GM23338 (cell line): ENCODE data around the gene NOP56. TPM values are rescaled to one million over a fixed set of nuclear protein-coding genes. Genes with fewer than 3 reads are reported as not detected.

Experiments used
- ATAC-seq: fragments of 200-7000 bp; cut with Tn5 transposase; 3 replicates; pipeline ENCODE4 v1.9.1; 2020
- DNase-seq: peaks from one replicate; pipeline ENCODE4 v3.0.0-alpha.2; 2015; ENCODE audit warnings: low spot score
- H2AFZ ChIP-seq: fragments of 200-600 bp; sonication (generic); 2 replicates; pipeline ENCODE4 v1.8.0; 2016; ENCODE audit warnings: antibody characterized with exemption, mild to moderate bottlenecking, moderate library complexity
- H3F3A ChIP-seq: fragments of 200-600 bp; sonication (generic); replicated peaks from 2 replicates; pipeline ENCODE4 v1.8.0; 2017; ENCODE audit warnings: antibody characterized with exemption, mixed run types, low read depth
- H3K27ac ChIP-seq: fragments of 200-600 bp; sonication (generic); 2 replicates; pipeline ENCODE4 v1.6.1; 2016; ENCODE audit warnings: low read depth
- H3K27me3 ChIP-seq: fragments of 200-600 bp; sonication (generic); 2 replicates; pipeline ENCODE4 v1.8.0; 2016; ENCODE audit warnings: mild to moderate bottlenecking, mixed run types, moderate library complexity; ENCODE audit not compliant: insufficient read depth
- H3K36me3 ChIP-seq: fragments of 200-600 bp; sonication (generic); 2 replicates; pipeline ENCODE4 v1.8.0; 2016; ENCODE audit warnings: mild to moderate bottlenecking; ENCODE audit not compliant: insufficient read depth
- H3K4me1 ChIP-seq: fragments of 200-600 bp; sonication (generic); 2 replicates; pipeline ENCODE4 v1.8.0; 2016; ENCODE audit warnings: mild to moderate bottlenecking, moderate library complexity; ENCODE audit not compliant: insufficient read depth
- H3K4me2 ChIP-seq: fragments of 200-600 bp; sonication (generic); 2 replicates; pipeline ENCODE4 v1.7.1; 2017; ENCODE audit warnings: mixed run types
- H3K4me3 ChIP-seq: fragments of 200-600 bp; sonication (generic); 2 replicates; pipeline ENCODE4 v1.6.1; 2016; ENCODE audit warnings: mixed run types
- H3K79me2 ChIP-seq: fragments of 200-600 bp; sonication (generic); replicated peaks from 2 replicates; pipeline ENCODE4 v1.8.0; 2017; ENCODE audit warnings: mild to moderate bottlenecking; ENCODE audit not compliant: insufficient read depth
- H3K9me2 ChIP-seq: fragments of 200-600 bp; sonication (generic); 2 replicates; pipeline ENCODE4 v1.8.0; 2017; ENCODE audit not compliant: insufficient read depth
- H4K20me1 ChIP-seq: fragments of 200-600 bp; sonication (generic); replicated peaks from 2 replicates; pipeline ENCODE4 v1.8.0; 2017; ENCODE audit warnings: mild to moderate bottlenecking; ENCODE audit not compliant: insufficient read depth
- H3K27ac Mint-ChIP-seq: 2 replicates; pipeline ENCODE4 v1.8.0; 2020; ENCODE audit warnings: inconsistent platforms, mild to moderate bottlenecking, moderate library complexity, mixed read lengths
- H3K27me3 Mint-ChIP-seq: 3 replicates; pipeline ENCODE4 v1.8.0; 2022; ENCODE audit warnings: low read depth, mild to moderate bottlenecking, moderate library complexity, mixed read lengths, inconsistent platforms; ENCODE audit not compliant: insufficient read depth, poor library complexity
- H3K36me3 Mint-ChIP-seq: 3 replicates; pipeline ENCODE4 v1.8.0; 2021; ENCODE audit warnings: low read depth, mild to moderate bottlenecking, inconsistent platforms, moderate library complexity, mixed read lengths
- H3K4me1 Mint-ChIP-seq: 3 replicates; pipeline ENCODE4 v1.8.0; 2020; ENCODE audit warnings: mild to moderate bottlenecking, inconsistent platforms, mixed read lengths
- H3K4me3 Mint-ChIP-seq: 3 replicates; pipeline ENCODE4 v1.8.0; 2021; ENCODE audit warnings: moderate library complexity, mild to moderate bottlenecking, inconsistent platforms, mixed read lengths
- H3K9me3 Mint-ChIP-seq: 3 replicates; pipeline ENCODE4 v1.8.0; 2020; ENCODE audit warnings: moderate library complexity, mild to moderate bottlenecking, inconsistent platforms, mixed read lengths
- CREB1 ChIP-seq: fragments of 250-450 bp; sonication (Bioruptor Pico); IDR thresholded peaks from 2 replicates; pipeline ENCODE4 v1.5.0; 2020; ENCODE audit warnings: low read depth, mild to moderate bottlenecking, moderate library complexity
- CTCF ChIP-seq, 2 experiments: fragments of 200-600 bp in 1 of 2; sonication (generic) in 1 of 2; conservative IDR thresholded peaks; 2 replicates each; pipeline versions ENCODE4 v1.5.1 to v1.6.1; 2016 to 2017; ENCODE audit warnings: antibody characterized with exemption in 2 of 2, low read depth in 2 of 2, mild to moderate bottlenecking in 2 of 2, moderate library complexity in 1 of 2
- ETS1 ChIP-seq: IDR thresholded peaks from 2 replicates; pipeline ENCODE4 v1.6.1; 2016; ENCODE audit warnings: antibody characterized with exemption
- EZH2 ChIP-seq: fragments of 200-600 bp; sonication (generic); IDR thresholded peaks from one replicate; pipeline ENCODE4 v1.8.0; 2017; ENCODE audit warnings: antibody characterized with exemption, mild to moderate bottlenecking, low read depth; ENCODE audit not compliant: unreplicated experiment
- EZH2phosphoT487 ChIP-seq: fragments of 200-600 bp; sonication (generic); IDR thresholded peaks from one replicate; pipeline ENCODE4 v1.8.1; 2018; ENCODE audit warnings: antibody characterized with exemption; ENCODE audit not compliant: unreplicated experiment
- NANOG ChIP-seq: IDR thresholded peaks from 2 replicates; pipeline ENCODE4 v1.6.1; 2016; ENCODE audit warnings: antibody characterized with exemption, borderline replicate concordance
- STAT1 ChIP-seq: IDR thresholded peaks from one replicate; pipeline ENCODE4 v1.6.1; 2016; ENCODE audit warnings: antibody characterized with exemption; ENCODE audit not compliant: unreplicated experiment
- ZNF331 ChIP-seq: fragments of 250-450 bp; sonication (Bioruptor Pico); IDR thresholded peaks from 2 replicates; pipeline ENCODE4 v1.5.0; 2020; ENCODE audit warnings: low read depth, mild to moderate bottlenecking, moderate library complexity
- ZNF462 ChIP-seq: fragments of 250-450 bp; sonication (Bioruptor Pico); IDR thresholded peaks from 2 replicates; pipeline ENCODE4 v1.5.0; 2020; ENCODE audit warnings: mild to moderate bottlenecking, moderate library complexity
- polyA plus RNA-seq: library from polyadenylated mRNA; unstranded; fragments of >200 nt; fragmentation: Nextera tagmentation; extraction: Ambion mirVana; gene quantifications from 2 replicates; pipeline ENCODE4 v1.2.1, GENCODE V29; 2016
- total RNA-seq: library from RNA; depleted of rRNA; stranded (reverse); fragments of >200 nt; shearing (Covaris generic); gene quantifications from 2 replicates; pipeline ENCODE4 v1.2.3, GENCODE V29; 2014

The NOP56 gene
- total and polyA plus RNA-seq, 2 experiments from 2014 or later, result 447 to 576 TPM

GRCh38 chr20:2640899-2641298, 11.5 kb upstream of the NOP56 start:
- no peak overlapping the region for H3K4me3 ChIP-seq
- no peaks in the 10 kb centered on the region for H3K4me1 ChIP-seq
- peaks cover 4% of the 10 kb centered on the region for H3K27me3 Mint-ChIP-seq
- H3K27me3 ChIP-seq, result no peaks in the 10 kb centered on the region
- no peaks in the 10 kb centered on the region for H3F3A ChIP-seq
- H3K27ac ChIP-seq, result no peak overlapping the region
- no peaks in the 10 kb centered on the region for H4K20me1 ChIP-seq
- H3K9me2 ChIP-seq, result no peaks in the 10 kb centered on the region
- H3K4me1 Mint-ChIP-seq, result no peaks in the 10 kb centered on the region
- DNase-seq (no peak), ATAC-seq (no peak)
- TF ChIP-seq ZNF462 (CRISPR knock-in tag), result no peak
- TF ChIP-seq EZH2phosphoT487, result no peak
- TF ChIP-seq CREB1 (CRISPR knock-in tag), result no peak
- no peak for TF ChIP-seq NANOG
- no peak for TF ChIP-seq CTCF (conservative IDR thresholded peaks at IDR 0.05; ENCODE audit: low read depth in 2 of 2)
- TF ChIP-seq ETS1, result no peak
- TF ChIP-seq ZNF331 (CRISPR knock-in tag), result no peak
- no peak for TF ChIP-seq STAT1
- no peak for TF ChIP-seq EZH2
- H2AFZ ChIP-seq, result no peak overlapping the region
- H3K4me3 Mint-ChIP-seq, result no peak overlapping the region
- no peaks in the 10 kb centered on the region for H3K36me3 Mint-ChIP-seq
- no peak overlapping the region for H3K27ac Mint-ChIP-seq
- H3K4me2 ChIP-seq, result no peak overlapping the region
- no peaks in the 10 kb centered on the region for H3K36me3 ChIP-seq
- H3K9me3 Mint-ChIP-seq, result no peaks in the 10 kb centered on the region
- H3K79me2 ChIP-seq, result no peaks in the 10 kb centered on the region
